ENCODE data around the gene MTHFD2L.

- TF ChIP-seq CTCF (IDR thresholded peaks at IDR 0.05; ENCODE audit: borderline replicate concordance, extremely low read depth, low read length, poor library complexity, severe bottlenecking) (no peak), EZH2 (IDR thresholded peaks at IDR 0.05; ENCODE audit: borderline replicate concordance, low read depth, low read length, severe bottlenecking) (no peak)
Observed at GRCh38 chr4:74262522-74262921, 104.6 kb downstream of the MTHFD2L start.
